ENCODE measurements around the gene SLC22A2.

DNA sequence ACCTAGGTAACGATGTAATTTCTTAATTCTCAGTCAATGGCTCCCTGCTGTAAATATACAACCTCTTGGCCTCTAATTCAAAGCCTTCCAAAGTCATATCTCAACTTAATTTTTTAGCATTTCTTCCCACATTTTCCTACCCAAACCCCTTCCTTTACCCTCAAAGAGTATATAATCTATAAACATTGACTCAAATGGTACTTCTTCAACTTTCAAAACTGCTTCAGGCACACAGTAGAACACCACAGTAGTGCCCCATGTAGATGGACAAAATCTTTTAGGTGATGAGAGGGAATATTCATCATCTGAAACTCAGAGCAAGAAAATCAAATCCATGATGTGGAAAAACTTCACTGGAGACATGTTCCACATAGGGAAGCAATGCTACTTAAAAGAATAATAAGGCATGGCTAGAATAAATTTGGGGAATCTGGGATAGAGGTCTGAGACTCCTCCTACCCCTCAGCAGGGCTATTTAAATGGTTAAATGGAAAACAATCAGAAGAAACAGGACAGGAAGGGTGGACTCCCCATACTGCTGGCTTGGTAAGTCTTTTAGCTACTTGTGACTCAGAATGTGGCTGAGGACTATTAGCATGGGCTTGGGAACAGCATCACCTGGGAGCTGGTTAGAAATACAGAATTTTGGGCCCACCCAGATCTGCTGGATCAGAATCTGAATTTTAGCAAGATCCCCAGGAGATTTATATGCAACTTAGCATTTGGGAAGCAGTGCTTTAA is 6.4 kb downstream of the SLC22A2 start:
- TF ChIP-seq, protein P1, sequence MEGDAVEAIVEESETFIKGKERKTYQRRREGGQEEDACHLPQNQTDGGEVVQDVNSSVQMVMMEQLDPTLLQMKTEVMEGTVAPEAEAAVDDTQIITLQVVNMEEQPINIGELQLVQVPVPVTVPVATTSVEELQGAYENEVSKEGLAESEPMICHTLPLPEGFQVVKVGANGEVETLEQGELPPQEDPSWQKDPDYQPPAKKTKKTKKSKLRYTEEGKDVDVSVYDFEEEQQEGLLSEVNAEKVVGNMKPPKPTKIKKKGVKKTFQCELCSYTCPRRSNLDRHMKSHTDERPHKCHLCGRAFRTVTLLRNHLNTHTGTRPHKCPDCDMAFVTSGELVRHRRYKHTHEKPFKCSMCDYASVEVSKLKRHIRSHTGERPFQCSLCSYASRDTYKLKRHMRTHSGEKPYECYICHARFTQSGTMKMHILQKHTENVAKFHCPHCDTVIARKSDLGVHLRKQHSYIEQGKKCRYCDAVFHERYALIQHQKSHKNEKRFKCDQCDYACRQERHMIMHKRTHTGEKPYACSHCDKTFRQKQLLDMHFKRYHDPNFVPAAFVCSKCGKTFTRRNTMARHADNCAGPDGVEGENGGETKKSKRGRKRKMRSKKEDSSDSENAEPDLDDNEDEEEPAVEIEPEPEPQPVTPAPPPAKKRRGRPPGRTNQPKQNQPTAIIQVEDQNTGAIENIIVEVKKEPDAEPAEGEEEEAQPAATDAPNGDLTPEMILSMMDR (tag by site-specific recombination; IDR thresholded peaks at IDR 0.05) = no peak
- TF ChIP-seq ZNF792 (tag by site-specific recombination; IDR thresholded peaks at IDR 0.05) (no peak), ZNF777 (tag by site-specific recombination; IDR thresholded peaks at IDR 0.05; ENCODE audit: borderline replicate concordance) (no peak), ZNF140 (tag by site-specific recombination; IDR thresholded peaks at IDR 0.05) (no peak), TRIM28 (IDR thresholded peaks at IDR 0.05; ENCODE audit: borderline replicate concordance, low read length) (no peak), ZNF510 (tag by site-specific recombination; IDR thresholded peaks at IDR 0.05; ENCODE audit: insufficient replicate concordance) (no peak), ZNF404 (tag by site-specific recombination; IDR thresholded peaks at IDR 0.05) (no peak), ZNF24 (tag by site-specific recombination; IDR thresholded peaks at IDR 0.05) (no peak), ZBTB48 (tag by site-specific recombination; IDR thresholded peaks at IDR 0.05) (no peak), ZNF561 (tag by site-specific recombination; IDR thresholded peaks at IDR 0.05; ENCODE audit: borderline replicate concordance) (no peak), ZFP37 (tag by site-specific recombination; IDR thresholded peaks at IDR 0.05) (no peak), PRDM4 (tag by site-specific recombination; IDR thresholded peaks at IDR 0.05) (no peak)
